ENCODE results near the gene SRRM1.
A peak's percentile ranks its signal among the peaks of the same experiment; 100 is the strongest.
"Not testable (repeated sequence)": the region's sequence is repeated elsewhere in the genome, so short reads cannot be mapped to it uniquely, and the experiment has no call there.

SRRM1 gene

DNA sequence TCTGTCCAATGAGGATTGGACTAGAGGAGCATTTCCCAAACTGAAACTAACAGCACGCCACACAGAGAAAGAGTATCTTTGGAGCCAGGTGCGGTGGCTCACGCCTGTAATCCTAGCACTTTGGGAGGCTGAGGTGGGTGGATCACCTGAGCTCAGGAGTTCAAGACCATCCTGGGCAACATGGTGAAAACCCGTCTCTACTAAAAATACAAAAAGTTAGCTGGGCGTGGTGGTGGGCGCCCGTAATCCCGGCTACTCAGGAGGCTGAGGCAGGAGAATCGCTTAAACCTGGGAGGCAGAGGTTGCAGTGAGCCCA is 62.9 kb downstream of the SRRM1 start:
- H3K36me3 ChIP-seq (ENCODE audit: control insufficient read depth in 4 of 4, insufficient read depth in 4 of 4, low read length in 3 of 4); H3K27me3 ChIP-seq (replicated peaks in 2 of 5; ENCODE audit: control insufficient read depth in 4 of 5, insufficient read depth in 5 of 5, low read length in 4 of 5); POLR2A ChIA-PET; H3K9me3 ChIP-seq (ENCODE audit: control extremely low read depth in 1 of 5, control insufficient read depth in 4 of 5, insufficient read depth in 2 of 5, low read depth in 1 of 5, low read length in 4 of 5); DNase-seq; H3K27ac ChIP-seq (ENCODE audit: insufficient read depth in 1 of 2, low read depth in 1 of 2, low read length in 2 of 2, poor library complexity in 1 of 2, severe bottlenecking in 2 of 2): not testable (repeated sequence)
- H3K4me3 ChIP-seq (ENCODE audit: control insufficient read depth in 1 of 7, extremely low read depth in 1 of 7, insufficient read depth in 4 of 7, low read depth in 2 of 7, low read length in 6 of 7): peak overlapping the region in 2 of 7 experiments; percentile 50 to 66
- CTCF ChIA-PET: interaction anchor here (1.1 to 2.5 kb wide), 5 partner anchors 9 to 124 kb away, joined by 3 to 6 read pairs (median 3); no protein-coding TSS in a partner anchor
- H3K4me1 ChIP-seq (ENCODE audit: control extremely low read depth in 1 of 4, control insufficient read depth in 4 of 4, insufficient read depth in 4 of 4, low read length in 3 of 4): peaks cover 6 to 34% (median 14%) of the 10 kb centered on the region in 4 experiments
- 96% methylated on average over 9 of the region's 9 CpGs for WGBS (ENCODE audit: insufficient coverage)

DNA sequence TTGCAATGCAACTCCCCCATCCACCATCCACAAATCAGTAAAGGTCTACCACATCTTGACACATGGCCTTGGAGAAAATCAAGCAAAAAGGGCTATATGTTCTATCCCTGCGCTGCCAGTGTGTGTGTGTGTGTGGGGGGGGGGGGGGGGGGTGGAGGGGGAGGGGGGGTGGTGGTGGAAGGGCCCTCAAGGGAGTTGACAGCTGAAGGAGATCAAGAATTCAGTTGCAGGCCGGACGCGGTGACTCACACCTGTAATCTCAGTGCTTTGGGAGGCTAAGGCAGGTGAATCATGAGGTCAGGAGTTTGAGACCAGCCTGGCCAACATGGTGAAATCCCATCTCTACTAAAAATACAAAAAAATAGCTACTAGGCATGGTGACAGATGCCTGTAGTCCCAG is 64.6 kb downstream of the SRRM1 start:
- DNase-seq: no peak
- Histone ChIP-seq H3K36me3 (ENCODE audit: control insufficient read depth in 4 of 4, insufficient read depth in 4 of 4, low read length in 3 of 4) (no peaks in the 10 kb centered on the region), H3K4me1 (ENCODE audit: control extremely low read depth in 1 of 4, control insufficient read depth in 4 of 4, insufficient read depth in 4 of 4, low read length in 3 of 4) (peaks cover 6 to 34% (median 14%) of the 10 kb centered on the region in 4 experiments), H3K9me3 (ENCODE audit: control extremely low read depth in 1 of 5, control insufficient read depth in 4 of 5, insufficient read depth in 2 of 5, low read depth in 1 of 5, low read length in 4 of 5) (no peaks in the 10 kb centered on the region), H3K27me3 (replicated peaks in 2 of 5; ENCODE audit: control insufficient read depth in 4 of 5, insufficient read depth in 5 of 5, low read length in 4 of 5) (no peaks in the 10 kb centered on the region), H3K4me3 (ENCODE audit: control insufficient read depth in 1 of 7, extremely low read depth in 1 of 7, insufficient read depth in 4 of 7, low read depth in 2 of 7, low read length in 6 of 7) (no peak overlapping the region), H3K27ac (ENCODE audit: insufficient read depth in 1 of 2, low read depth in 1 of 2, low read length in 2 of 2, poor library complexity in 1 of 2, severe bottlenecking in 2 of 2) (no peak overlapping the region)
- ChIA-PET CTCF (interaction anchor here (1.5 to 1.8 kb wide), 2 partner anchors 11 to 12 kb away, joined by 3 read pairs; no protein-coding TSS in a partner anchor), POLR2A (no interaction called here)
- WGBS (ENCODE audit: insufficient coverage): no CpG with 5 or more reads among the region's 4 CpGs

DNA sequence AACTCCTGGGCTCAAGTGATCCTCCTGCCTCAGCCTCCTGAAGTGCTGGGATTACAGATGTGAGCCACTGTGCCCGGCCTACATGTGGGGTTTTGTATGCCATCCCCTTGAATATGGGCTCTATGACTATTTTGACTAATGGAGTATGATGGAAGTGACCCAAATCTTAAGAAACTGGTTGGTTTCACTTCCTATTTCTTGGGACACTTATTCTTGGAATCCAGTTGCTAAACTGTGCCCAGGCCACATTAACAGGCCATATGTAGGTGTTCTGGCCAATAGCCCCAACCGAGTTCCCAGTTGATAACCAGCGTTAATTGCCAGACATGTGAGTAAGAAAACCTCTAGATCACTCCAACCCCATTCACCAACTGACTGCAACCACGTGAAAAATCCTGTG is 65.8 kb downstream of the SRRM1 start:
- WGBS (ENCODE audit: insufficient coverage): no CpG with 5 or more reads among the region's 4 CpGs
- Histone ChIP-seq H3K27ac (ENCODE audit: insufficient read depth in 1 of 2, low read depth in 1 of 2, low read length in 2 of 2, poor library complexity in 1 of 2, severe bottlenecking in 2 of 2) (no peak overlapping the region), H3K27me3 (replicated peaks in 2 of 5; ENCODE audit: control insufficient read depth in 4 of 5, insufficient read depth in 5 of 5, low read length in 4 of 5) (no peaks in the 10 kb centered on the region), H3K4me1 (ENCODE audit: control extremely low read depth in 1 of 4, control insufficient read depth in 4 of 4, insufficient read depth in 4 of 4, low read length in 3 of 4) (peaks cover 6 to 34% (median 14%) of the 10 kb centered on the region in 4 experiments), H3K4me3 (ENCODE audit: control insufficient read depth in 1 of 7, extremely low read depth in 1 of 7, insufficient read depth in 4 of 7, low read depth in 2 of 7, low read length in 6 of 7) (no peak overlapping the region), H3K36me3 (ENCODE audit: control insufficient read depth in 4 of 4, insufficient read depth in 4 of 4, low read length in 3 of 4) (no peaks in the 10 kb centered on the region), H3K9me3 (ENCODE audit: control extremely low read depth in 1 of 5, control insufficient read depth in 4 of 5, insufficient read depth in 2 of 5, low read depth in 1 of 5, low read length in 4 of 5) (no peaks in the 10 kb centered on the region)
- CTCF ChIA-PET: no interaction called here
- POLR2A ChIA-PET: interaction anchor here (0.7 kb wide), 1 partner anchor 585 kb away, joined by 3 read pairs; no protein-coding TSS in a partner anchor
- no peak for DNase-seq

DNA sequence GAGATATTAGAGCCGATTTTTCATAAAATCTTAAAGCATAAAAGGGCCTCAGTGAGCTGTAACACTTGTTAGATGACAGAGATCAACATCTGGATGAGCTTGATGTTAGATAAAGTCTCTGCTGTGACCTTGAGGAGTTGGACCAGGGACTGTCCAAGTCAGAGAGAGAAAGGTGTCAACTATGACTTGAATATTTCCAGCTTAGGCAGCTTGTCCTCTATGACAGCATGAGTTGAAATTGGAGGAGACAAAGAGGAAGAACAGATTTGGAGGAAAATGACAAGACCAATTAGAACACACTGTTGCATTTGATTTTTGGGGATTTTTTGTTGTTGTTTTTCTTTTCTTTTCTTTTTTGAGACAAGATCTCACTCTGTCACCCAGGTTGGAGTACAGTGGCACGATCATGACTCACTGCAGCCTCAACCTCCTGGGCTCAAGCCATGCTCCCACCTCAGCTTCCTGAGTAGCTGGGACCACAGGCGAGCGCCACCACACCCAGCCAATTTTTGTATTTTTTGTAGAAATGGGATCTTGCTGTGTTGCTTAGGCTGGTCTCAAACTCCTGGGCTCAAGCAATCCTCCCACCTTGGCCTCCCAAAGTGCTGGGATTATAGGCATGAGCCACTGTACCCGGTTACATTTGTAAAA is 66.8 kb downstream of the SRRM1 start:
- CTCF ChIA-PET: interaction anchor here (0.6 to 1.0 kb wide), 2 partner anchors 22 to 35 kb away, joined by 3 read pairs; partner anchors contain the start of gene CLIC4
- 91% methylated on average over 1 of the region's 5 CpGs for WGBS (ENCODE audit: insufficient coverage)

DNA sequence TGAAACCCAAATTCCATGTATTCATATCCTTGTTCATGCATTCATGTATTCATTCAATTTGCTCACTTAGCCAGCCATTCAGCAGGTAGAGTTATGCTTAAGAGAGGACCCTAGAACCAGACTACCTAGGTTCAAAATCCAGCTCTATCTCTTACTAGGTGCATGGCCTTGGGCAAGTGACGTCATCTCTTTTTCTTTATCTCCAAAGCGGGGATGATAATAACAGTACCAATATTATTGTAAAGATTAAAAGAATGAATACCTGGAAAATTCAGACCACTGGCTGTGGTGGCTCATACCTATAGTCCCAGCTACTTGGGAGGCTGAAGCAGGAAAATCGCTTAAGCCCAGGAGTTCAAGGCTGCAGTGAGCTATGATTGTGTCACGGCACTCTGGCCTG is 68.2 kb downstream of the SRRM1 start:
- 100% methylated on average over 2 of the region's 4 CpGs for WGBS (ENCODE audit: insufficient coverage)
- no peaks in the 10 kb centered on the region for H3K9me3 ChIP-seq (ENCODE audit: control extremely low read depth in 1 of 5, control insufficient read depth in 4 of 5, insufficient read depth in 2 of 5, low read depth in 1 of 5, low read length in 4 of 5)
- peaks cover 0 to 20% (median 0%) of the 10 kb centered on the region in 4 experiments for H3K4me1 ChIP-seq (ENCODE audit: control extremely low read depth in 1 of 4, control insufficient read depth in 4 of 4, insufficient read depth in 4 of 4, low read length in 3 of 4)
- no peak for DNase-seq
- no peak overlapping the region for H3K27ac ChIP-seq (ENCODE audit: insufficient read depth in 1 of 2, low read depth in 1 of 2, low read length in 2 of 2, poor library complexity in 1 of 2, severe bottlenecking in 2 of 2)
- POLR2A ChIA-PET: no interaction called here
- H3K36me3 ChIP-seq (ENCODE audit: control insufficient read depth in 4 of 4, insufficient read depth in 4 of 4, low read length in 3 of 4): no peaks in the 10 kb centered on the region
- H3K4me3 ChIP-seq (ENCODE audit: control insufficient read depth in 1 of 7, extremely low read depth in 1 of 7, insufficient read depth in 4 of 7, low read depth in 2 of 7, low read length in 6 of 7): no peak overlapping the region
- no peaks in the 10 kb centered on the region for H3K27me3 ChIP-seq (replicated peaks in 2 of 5; ENCODE audit: control insufficient read depth in 4 of 5, insufficient read depth in 5 of 5, low read length in 4 of 5)
- CTCF ChIA-PET: interaction anchor here (1.1 kb wide), 1 partner anchor 9 kb away, joined by 3 read pairs; no protein-coding TSS in a partner anchor

More for the DNA sequence above, 66.8 kb downstream of the SRRM1 start:
- Histone ChIP-seq H3K36me3 (ENCODE audit: control insufficient read depth in 4 of 4, insufficient read depth in 4 of 4, low read length in 3 of 4) (no peaks in the 10 kb centered on the region), H3K27me3 (replicated peaks in 2 of 5; ENCODE audit: control insufficient read depth in 4 of 5, insufficient read depth in 5 of 5, low read length in 4 of 5) (no peaks in the 10 kb centered on the region), H3K9me3 (ENCODE audit: control extremely low read depth in 1 of 5, control insufficient read depth in 4 of 5, insufficient read depth in 2 of 5, low read depth in 1 of 5, low read length in 4 of 5) (no peaks in the 10 kb centered on the region), H3K27ac (ENCODE audit: insufficient read depth in 1 of 2, low read depth in 1 of 2, low read length in 2 of 2, poor library complexity in 1 of 2, severe bottlenecking in 2 of 2) (no peak overlapping the region), H3K4me3 (ENCODE audit: control insufficient read depth in 1 of 7, extremely low read depth in 1 of 7, insufficient read depth in 4 of 7, low read depth in 2 of 7, low read length in 6 of 7) (no peak overlapping the region), H3K4me1 (ENCODE audit: control extremely low read depth in 1 of 4, control insufficient read depth in 4 of 4, insufficient read depth in 4 of 4, low read length in 3 of 4) (peaks cover 6 to 32% (median 10%) of the 10 kb centered on the region in 4 experiments)
- POLR2A ChIA-PET: no interaction called here
- peak in 2 of 3 donors; percentile 49 to 61 for DNase-seq

DNA sequence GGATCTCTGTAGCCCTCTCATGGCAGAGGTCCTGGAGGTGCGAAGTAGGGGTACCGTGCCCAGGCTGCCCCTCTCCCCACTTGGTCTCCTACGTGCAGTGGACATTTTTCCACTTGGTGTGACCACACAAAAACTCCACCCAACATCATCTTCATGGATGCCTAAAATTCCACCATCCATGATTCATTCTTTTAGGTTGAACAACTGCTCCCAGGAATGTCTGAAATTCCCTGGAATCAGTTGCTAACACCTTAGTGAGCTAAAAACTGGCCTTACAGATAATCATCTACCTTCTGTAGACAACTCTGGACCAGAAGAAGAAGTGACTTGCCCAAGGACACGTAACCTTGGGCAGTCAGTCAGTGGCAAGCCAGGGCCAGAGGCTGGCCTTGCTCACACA is 70.1 kb downstream of the SRRM1 start:
- no peak for DNase-seq

DNA sequence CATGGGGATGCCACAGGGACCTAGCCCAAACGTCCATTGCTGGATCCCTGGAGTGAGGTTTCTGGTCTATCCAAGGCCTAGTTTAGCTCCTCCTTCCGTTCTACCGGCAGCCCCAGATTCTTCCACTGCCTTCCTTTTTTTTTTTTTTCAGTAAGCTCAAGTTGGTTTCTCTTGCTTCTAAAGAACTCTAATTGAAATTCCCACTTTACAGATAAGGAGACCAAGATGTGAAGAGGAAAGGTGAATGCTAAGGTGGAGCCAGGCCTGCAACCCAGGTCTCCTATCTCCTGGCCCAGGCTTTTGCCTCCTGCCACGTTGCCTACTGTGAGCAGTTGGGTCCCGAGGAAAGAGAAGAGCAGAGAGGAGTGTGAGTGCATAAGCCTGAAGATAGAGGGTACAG is 70.6 kb downstream of the SRRM1 start:
- no peaks in the 10 kb centered on the region for H3K27me3 ChIP-seq (replicated peaks in 2 of 5; ENCODE audit: control insufficient read depth in 4 of 5, insufficient read depth in 5 of 5, low read length in 4 of 5)
- no peak for DNase-seq
- no peak overlapping the region for H3K27ac ChIP-seq (ENCODE audit: insufficient read depth in 1 of 2, low read depth in 1 of 2, low read length in 2 of 2, poor library complexity in 1 of 2, severe bottlenecking in 2 of 2)
- CTCF ChIA-PET: interaction anchor here (1.6 to 1.7 kb wide), 2 partner anchors 8 to 10 kb away, joined by 4 to 5 read pairs; no protein-coding TSS in a partner anchor
- no peaks in the 10 kb centered on the region for H3K9me3 ChIP-seq (ENCODE audit: control extremely low read depth in 1 of 5, control insufficient read depth in 4 of 5, insufficient read depth in 2 of 5, low read depth in 1 of 5, low read length in 4 of 5)
- POLR2A ChIA-PET: no interaction called here
- no peaks in the 10 kb centered on the region for H3K36me3 ChIP-seq (ENCODE audit: control insufficient read depth in 4 of 4, insufficient read depth in 4 of 4, low read length in 3 of 4)
- no peak overlapping the region for H3K4me3 ChIP-seq (ENCODE audit: control insufficient read depth in 1 of 7, extremely low read depth in 1 of 7, insufficient read depth in 4 of 7, low read depth in 2 of 7, low read length in 6 of 7)
- peaks cover 0 to 16% (median 3%) of the 10 kb centered on the region in 4 experiments for H3K4me1 ChIP-seq (ENCODE audit: control extremely low read depth in 1 of 4, control insufficient read depth in 4 of 4, insufficient read depth in 4 of 4, low read length in 3 of 4)
- WGBS (ENCODE audit: insufficient coverage): 80% methylated on average over 1 of the region's 5 CpGs

More for the DNA sequence above, 70.1 kb downstream of the SRRM1 start:
- ChIA-PET CTCF (interaction anchor here (0.6 kb wide), 1 partner anchor 9 kb away, joined by 3 read pairs; no protein-coding TSS in a partner anchor), POLR2A (no interaction called here)
- no peak overlapping the region for H3K27ac ChIP-seq (ENCODE audit: insufficient read depth in 1 of 2, low read depth in 1 of 2, low read length in 2 of 2, poor library complexity in 1 of 2, severe bottlenecking in 2 of 2)
- WGBS (ENCODE audit: insufficient coverage): 97% methylated on average over 4 of the region's 4 CpGs
- H3K4me3 ChIP-seq (ENCODE audit: control insufficient read depth in 1 of 7, extremely low read depth in 1 of 7, insufficient read depth in 4 of 7, low read depth in 2 of 7, low read length in 6 of 7): no peak overlapping the region
- peaks cover 0 to 16% (median under 1%) of the 10 kb centered on the region in 4 experiments for H3K4me1 ChIP-seq (ENCODE audit: control extremely low read depth in 1 of 4, control insufficient read depth in 4 of 4, insufficient read depth in 4 of 4, low read length in 3 of 4)
- no peaks in the 10 kb centered on the region for H3K27me3 ChIP-seq (replicated peaks in 2 of 5; ENCODE audit: control insufficient read depth in 4 of 5, insufficient read depth in 5 of 5, low read length in 4 of 5)
- H3K9me3 ChIP-seq (ENCODE audit: control extremely low read depth in 1 of 5, control insufficient read depth in 4 of 5, insufficient read depth in 2 of 5, low read depth in 1 of 5, low read length in 4 of 5): no peaks in the 10 kb centered on the region
- H3K36me3 ChIP-seq (ENCODE audit: control insufficient read depth in 4 of 4, insufficient read depth in 4 of 4, low read length in 3 of 4): no peaks in the 10 kb centered on the region

Measured in common myeloid progenitor, CD34-positive (primary cell).